Cardiac muscle cell (in vitro differentiated cells and primary cell): ENCODE measurements around the gene DHRSX. TPM values are rescaled to one million over a fixed set of nuclear protein-coding genes. Genes with fewer than 3 reads are reported as not detected.
"Not testable (repeated sequence)": the region's sequence is repeated elsewhere in the genome, so short reads cannot be mapped to it uniquely, and the experiment has no call there.

Experiments
- DNase-seq, 2 donors: peaks; one replicate each; pipeline versions ENCODE4 v3.0.0 to v3.0.0-alpha.2; 2010 to 2017; ENCODE audit warnings: low read depth in 1 of 2, low spot score in 1 of 2
- H3K27ac ChIP-seq: fragments of 200-600 bp; sonication (generic); 2 replicates; pipeline ENCODE4 v1.5.1; 2016
- H3K27me3 ChIP-seq: fragments of 200-600 bp; sonication (generic); 2 replicates; pipeline ENCODE4 v1.6.0; 2016; ENCODE audit warnings: control low read depth
- H3K36me3 ChIP-seq: fragments of 200-600 bp; sonication (generic); 2 replicates; pipeline ENCODE4 v1.5.1; 2016; ENCODE audit warnings: control low read depth
- H3K4me1 ChIP-seq: fragments of 200-600 bp; sonication (generic); 2 replicates; pipeline ENCODE4 v1.8.1; 2017; ENCODE audit warnings: low read depth, mild to moderate bottlenecking, mixed run types
- H3K4me3 ChIP-seq: fragments of 200-600 bp; sonication (generic); 2 replicates; pipeline ENCODE4 v1.5.1; 2016; ENCODE audit warnings: mild to moderate bottlenecking
- H3K9me3 ChIP-seq: fragments of 200-600 bp; sonication (generic); 2 replicates; pipeline ENCODE4 v1.5.1; 2017; ENCODE audit warnings: low read depth, mild to moderate bottlenecking, control low read depth
- polyA plus RNA-seq: library from polyadenylated mRNA; unstranded; fragments of >200 nt; fragmentation: Nextera tagmentation; extraction: Ambion mirVana; gene quantifications from 2 replicates; pipeline ENCODE4 v1.2.1, GENCODE V29; 2016
- total RNA-seq: library from RNA; depleted of rRNA; stranded (reverse); fragments of >200 nt; gene quantifications from 2 replicates; pipeline ENCODE4 v1.2.3, GENCODE V29; 2016
- TF ChIP-seq, protein P1 (sequence below): IDR thresholded peaks from 2 replicates; pipeline ENCODE4 v1.5.1; 2012; ENCODE audit warnings: low read depth, mild to moderate bottlenecking, low read length

Gene DHRSX
- total and polyA plus RNA-seq, 2 experiments from 2014 or later: 20.4 to 33.4 TPM

DNA sequence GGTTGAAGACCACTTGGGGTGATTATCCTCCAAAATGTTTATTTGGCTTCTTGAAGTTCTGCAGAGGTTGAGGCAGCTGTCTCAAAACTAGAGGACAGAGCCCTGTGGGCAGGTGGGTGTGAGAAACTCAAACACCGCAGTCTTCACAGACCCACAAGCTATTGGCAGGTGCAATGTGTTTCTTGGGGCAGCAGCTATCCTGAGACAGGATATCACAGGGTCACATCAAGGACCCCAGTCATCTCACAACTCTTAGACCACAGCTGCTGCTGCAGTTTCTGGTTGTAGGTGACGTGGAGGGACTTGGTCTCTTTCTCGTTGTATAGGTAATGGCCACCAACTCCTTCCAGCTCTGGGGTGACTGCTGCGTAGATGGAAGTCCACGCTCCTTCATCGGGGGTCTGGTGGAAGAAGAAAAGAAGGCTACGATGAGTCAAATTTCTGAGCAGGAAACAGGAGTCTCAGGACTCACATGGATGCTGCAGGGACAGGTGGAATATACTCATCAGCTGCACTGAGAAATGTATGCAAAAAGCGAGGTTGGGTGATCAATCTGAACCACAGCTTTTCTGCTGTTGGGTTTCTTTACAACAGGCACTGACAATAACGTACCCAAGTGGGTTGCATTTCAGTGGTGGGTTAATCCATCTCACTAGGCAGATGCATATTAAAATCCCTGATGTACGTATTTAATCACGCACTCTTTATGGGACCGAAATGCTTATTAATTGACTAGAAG, 279.8 kb downstream of the DHRSX start:
- H3K9me3 ChIP-seq: no peaks in the 10 kb centered on the region
- no peaks in the 10 kb centered on the region for H3K4me1 ChIP-seq
- H3K27ac ChIP-seq: no peak overlapping the region
- no peak for DNase-seq
- TF ChIP-seq, protein P1, sequence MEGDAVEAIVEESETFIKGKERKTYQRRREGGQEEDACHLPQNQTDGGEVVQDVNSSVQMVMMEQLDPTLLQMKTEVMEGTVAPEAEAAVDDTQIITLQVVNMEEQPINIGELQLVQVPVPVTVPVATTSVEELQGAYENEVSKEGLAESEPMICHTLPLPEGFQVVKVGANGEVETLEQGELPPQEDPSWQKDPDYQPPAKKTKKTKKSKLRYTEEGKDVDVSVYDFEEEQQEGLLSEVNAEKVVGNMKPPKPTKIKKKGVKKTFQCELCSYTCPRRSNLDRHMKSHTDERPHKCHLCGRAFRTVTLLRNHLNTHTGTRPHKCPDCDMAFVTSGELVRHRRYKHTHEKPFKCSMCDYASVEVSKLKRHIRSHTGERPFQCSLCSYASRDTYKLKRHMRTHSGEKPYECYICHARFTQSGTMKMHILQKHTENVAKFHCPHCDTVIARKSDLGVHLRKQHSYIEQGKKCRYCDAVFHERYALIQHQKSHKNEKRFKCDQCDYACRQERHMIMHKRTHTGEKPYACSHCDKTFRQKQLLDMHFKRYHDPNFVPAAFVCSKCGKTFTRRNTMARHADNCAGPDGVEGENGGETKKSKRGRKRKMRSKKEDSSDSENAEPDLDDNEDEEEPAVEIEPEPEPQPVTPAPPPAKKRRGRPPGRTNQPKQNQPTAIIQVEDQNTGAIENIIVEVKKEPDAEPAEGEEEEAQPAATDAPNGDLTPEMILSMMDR: no peak
- H3K36me3 ChIP-seq: no peaks in the 10 kb centered on the region
- no peak overlapping the region for H3K4me3 ChIP-seq
- no peaks in the 10 kb centered on the region for H3K27me3 ChIP-seq

DNA sequence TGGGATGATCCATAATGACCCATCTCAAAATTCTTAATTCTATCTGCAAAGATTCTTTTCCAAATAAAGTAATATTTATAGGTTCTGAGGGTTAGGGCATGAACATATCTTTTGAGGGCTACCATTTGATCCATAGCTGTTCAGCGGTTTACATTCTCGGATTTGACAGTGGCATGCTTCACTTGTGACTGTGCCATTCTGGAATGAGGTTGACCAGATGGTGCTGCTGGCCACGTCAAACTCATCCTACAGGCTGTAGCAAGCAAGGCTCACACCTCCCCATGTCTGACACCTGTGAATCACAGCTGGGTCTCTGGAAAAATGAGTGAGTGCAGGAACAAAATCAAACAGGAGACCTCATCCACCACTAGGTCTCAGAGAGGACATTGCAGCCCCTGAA, 280.5 kb downstream of the DHRSX start:
- no peak overlapping the region for H3K4me3 ChIP-seq
- no peak overlapping the region for H3K27ac ChIP-seq
- H3K4me1 ChIP-seq: no peaks in the 10 kb centered on the region
- DNase-seq: no peak
- H3K36me3 ChIP-seq: no peaks in the 10 kb centered on the region
- TF ChIP-seq, protein P1: no peak
- no peaks in the 10 kb centered on the region for H3K27me3 ChIP-seq
- no peaks in the 10 kb centered on the region for H3K9me3 ChIP-seq

DNA sequence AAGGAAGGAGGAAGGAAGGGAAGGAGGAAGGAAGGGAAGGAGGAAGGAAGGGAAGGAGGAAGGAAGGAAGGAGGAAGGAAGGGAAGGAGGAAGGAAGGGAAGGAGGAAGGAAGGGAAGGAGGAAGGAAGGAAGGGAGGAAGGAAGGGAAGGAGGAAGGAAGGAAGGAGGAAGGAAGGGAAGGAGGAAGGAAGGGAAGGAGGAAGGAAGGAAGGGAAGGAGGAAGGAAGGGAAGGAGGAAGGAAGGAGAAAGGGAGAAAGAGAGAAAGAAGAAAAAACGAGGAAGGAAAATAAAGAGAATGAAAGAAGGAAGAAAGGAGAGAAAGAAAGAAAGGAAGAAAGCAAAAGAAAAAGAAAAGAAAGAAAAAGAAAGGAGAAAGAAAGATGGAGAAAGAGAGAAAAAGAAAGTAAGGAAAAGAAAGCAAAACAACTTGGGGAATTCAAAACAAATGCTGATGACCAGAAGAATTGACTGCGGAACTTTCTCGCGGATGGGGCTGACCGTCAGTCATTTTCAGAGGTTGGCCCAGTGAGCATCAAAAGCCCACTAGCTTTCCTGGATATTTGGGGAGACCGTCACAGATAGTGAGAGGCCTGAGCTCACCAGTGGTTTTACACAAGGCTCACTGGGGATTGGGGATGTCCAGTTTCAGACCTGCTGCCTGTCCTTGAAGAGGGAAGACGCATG, 286.5 kb downstream of the DHRSX start:
- not testable (repeated sequence) for H3K27me3 ChIP-seq, DNase-seq, H3K27ac ChIP-seq, H3K36me3 ChIP-seq, H3K4me1 ChIP-seq, H3K9me3 ChIP-seq, H3K4me3 ChIP-seq

DNA sequence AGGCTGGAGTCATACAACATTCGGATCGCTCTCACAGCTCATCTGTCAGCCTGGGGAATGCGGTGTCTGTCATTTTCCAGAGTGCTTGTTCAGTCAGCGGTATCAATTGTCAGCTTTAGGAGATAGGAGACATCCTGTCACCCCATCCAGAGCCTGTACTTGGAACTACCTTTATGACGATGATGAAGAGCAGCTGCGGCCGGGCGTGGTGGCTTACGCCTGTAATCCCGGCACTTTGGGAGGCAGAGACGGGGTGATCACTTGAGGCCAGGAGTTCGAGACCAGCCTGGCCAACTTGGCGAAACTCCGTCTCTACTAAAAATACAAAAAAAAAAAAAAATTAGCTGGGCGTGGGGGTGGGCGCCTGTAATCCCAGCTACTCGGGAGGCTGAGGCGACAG, 289.1 kb downstream of the DHRSX start:
- H3K27ac ChIP-seq, DNase-seq, H3K4me3 ChIP-seq, H3K4me1 ChIP-seq, H3K36me3 ChIP-seq, H3K27me3 ChIP-seq, H3K9me3 ChIP-seq: not testable (repeated sequence)

DNA sequence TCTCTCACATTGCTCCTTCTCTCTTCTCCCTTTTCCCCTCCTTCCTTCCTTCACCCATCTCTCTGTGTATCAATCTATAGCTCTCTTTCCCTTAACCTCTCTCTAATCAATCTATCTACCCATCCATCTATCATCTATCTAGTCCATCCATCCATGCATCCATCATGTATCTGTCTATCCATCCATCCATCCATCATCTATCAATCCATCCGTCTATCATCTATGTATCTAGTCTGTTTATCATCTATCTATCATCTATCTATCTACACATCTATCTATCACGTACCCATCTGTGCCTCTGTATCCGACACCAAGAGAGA, 307.5 kb downstream of the DHRSX start:
- no peak for DNase-seq
- TF ChIP-seq, protein P1: no peak
- H3K27ac ChIP-seq: no peak overlapping the region
- no peaks in the 10 kb centered on the region for H3K4me1 ChIP-seq
- H3K9me3 ChIP-seq: no peaks in the 10 kb centered on the region
- H3K4me3 ChIP-seq: no peak overlapping the region
- no peaks in the 10 kb centered on the region for H3K27me3 ChIP-seq
- H3K36me3 ChIP-seq: no peaks in the 10 kb centered on the region

DNA sequence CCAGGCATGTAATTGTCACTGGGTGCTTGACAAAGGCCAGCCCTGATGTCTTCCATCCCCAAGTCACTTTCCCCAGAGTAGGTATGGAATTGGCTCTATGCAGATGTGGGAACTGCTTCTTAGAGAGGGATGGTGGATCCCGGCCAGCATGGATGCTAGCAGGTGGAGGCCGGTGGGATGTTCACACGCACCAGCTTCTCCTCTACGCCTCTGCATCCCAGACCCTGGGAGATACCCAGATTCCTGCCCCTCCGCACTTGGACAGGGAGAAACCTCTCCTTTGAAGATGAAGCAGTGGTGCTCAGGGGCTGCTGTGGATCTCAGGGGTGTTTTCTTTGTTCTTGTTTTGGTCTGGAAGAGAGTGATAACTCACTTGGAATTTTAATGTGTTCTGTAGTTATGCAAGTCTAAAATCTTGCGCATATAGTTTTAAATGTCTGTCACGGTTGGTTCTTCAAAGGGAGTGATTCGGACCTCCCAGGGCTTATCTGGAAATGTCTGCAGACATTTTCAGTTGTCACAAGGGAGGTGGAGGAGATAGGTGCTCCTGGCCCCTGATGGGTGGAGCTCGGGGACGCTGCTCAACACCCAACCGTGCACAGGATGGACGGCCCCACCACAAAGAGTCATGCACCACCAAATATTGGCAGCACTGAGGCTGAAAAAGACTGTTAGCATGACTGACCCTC, 308.0 kb downstream of the DHRSX start:
- Histone ChIP-seq H3K4me3 (no peak overlapping the region), H3K4me1 (no peaks in the 10 kb centered on the region), H3K9me3 (peaks cover under 1% of the 10 kb centered on the region), H3K27ac (no peak overlapping the region), H3K36me3 (no peaks in the 10 kb centered on the region), H3K27me3 (no peaks in the 10 kb centered on the region)
- no peak for DNase-seq
- TF ChIP-seq, protein P1: no peak
